NCI-H2107 (cell line): ENCODE results near the gene TRAM2.

ENCODE experiments used
- DNase-seq: peaks from one replicate; lab custom pipeline; 2025; lab: John Stamatoyannopoulos, UW

TRAM2 gene

GRCh38 chr6:52509281-52510212 is 67.3 kb downstream of the TRAM2 start:
- DNase-seq, result no peak

GRCh38 chr6:52508261-52508739 is 68.6 kb downstream of the TRAM2 start:
- no peak for DNase-seq

- no peak for DNase-seq
Measured at GRCh38 chr6:52507557-52508260, 69.2 kb downstream of the TRAM2 start.

GRCh38 chr6:52506476-52506875 is 70.4 kb downstream of the TRAM2 start:
- DNase-seq, result no peak

- no peak for DNase-seq
Measured at GRCh38 chr6:52505726-52506409, 71.0 kb downstream of the TRAM2 start.

GRCh38 chr6:52504782-52505136 is 72.1 kb downstream of the TRAM2 start:
- DNase-seq, result no peak

DNA sequence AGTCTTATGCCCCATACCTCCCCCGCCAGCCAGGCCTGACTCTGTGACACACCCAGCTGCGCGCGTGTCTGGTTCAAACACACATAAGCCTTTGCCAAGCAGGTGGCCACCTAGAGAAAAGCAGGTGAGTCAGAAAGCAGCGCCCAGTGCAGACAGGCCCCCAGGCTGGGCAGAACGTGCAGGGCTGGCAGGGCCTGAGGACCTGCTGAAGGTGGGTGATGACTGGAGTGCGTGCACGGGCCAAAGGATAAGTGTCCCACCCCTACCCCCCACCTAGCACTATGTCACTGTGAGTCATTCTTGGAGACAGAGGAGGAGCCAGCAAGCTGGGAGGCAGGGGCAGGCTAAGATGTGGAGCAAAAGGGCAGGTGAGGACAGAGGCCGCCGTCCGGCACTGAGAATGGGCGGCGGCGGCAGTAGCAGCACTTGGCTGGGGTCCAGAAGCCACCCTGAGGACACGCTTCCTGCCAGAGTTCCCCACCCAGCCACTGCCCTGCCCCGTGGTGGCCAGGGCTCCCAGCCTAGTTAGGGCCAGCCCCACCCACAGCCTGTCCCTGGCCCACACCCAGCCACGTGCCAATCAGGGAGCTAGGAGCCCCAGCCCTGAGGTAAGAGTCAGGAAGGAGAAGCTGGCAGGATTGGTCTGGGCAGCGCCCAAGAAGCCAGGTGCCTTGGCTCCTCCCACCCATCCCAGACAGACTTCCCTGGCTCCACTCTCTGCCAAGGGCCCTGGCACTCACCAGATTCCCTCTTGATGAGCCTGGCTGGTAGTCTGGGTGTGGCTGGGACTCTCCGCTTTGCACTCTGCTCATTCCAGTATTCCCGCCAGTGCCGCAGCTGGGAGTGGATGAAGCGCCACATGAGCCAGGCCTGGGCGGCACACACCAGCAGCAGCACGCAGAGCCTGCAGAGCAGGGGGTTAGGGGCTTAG is 72.7 kb downstream of the TRAM2 start:
- peak; percentile 37 for DNase-seq

- DNase-seq, result no peak
Measured at GRCh38 chr6:52503323-52503747, 73.5 kb downstream of the TRAM2 start.

GRCh38 chr6:52502306-52503029 is 74.4 kb downstream of the TRAM2 start:
- no peak for DNase-seq

GRCh38 chr6:52500238-52501129 is 76.4 kb downstream of the TRAM2 start:
- no peak for DNase-seq

DNA sequence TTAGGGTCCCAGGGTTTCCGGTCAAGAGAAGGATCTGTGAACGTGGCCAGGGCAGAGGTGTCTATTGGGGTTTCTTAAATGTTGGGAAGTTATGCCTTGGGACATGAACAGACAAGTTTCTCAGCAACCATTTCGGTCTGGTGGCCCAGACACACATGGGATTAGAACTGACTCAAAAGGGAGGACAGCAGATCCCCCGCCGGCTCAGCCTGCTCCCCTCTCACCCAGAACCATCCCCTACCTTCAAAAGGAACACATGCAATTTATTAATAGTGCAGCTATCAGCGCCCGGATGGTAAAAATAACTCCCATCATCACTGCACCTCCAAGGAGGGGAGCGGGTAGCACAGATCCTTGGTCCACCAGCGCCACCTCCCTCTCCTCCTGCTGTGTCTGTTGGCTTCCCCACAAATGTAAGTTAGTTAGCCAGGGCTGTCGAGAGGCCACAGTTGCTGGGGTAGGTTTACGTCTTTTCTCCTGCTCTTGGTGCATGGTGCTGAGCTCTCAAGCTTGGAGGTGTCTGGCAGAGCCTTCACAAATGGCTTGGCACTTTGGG is 77.1 kb downstream of the TRAM2 start:
- no peak for DNase-seq

- DNase-seq, result no peak
Measured at GRCh38 chr6:52499026-52499425, 77.8 kb downstream of the TRAM2 start.

GRCh38 chr6:52498538-52499017 is 78.3 kb downstream of the TRAM2 start:
- DNase-seq, result no peak

DNA sequence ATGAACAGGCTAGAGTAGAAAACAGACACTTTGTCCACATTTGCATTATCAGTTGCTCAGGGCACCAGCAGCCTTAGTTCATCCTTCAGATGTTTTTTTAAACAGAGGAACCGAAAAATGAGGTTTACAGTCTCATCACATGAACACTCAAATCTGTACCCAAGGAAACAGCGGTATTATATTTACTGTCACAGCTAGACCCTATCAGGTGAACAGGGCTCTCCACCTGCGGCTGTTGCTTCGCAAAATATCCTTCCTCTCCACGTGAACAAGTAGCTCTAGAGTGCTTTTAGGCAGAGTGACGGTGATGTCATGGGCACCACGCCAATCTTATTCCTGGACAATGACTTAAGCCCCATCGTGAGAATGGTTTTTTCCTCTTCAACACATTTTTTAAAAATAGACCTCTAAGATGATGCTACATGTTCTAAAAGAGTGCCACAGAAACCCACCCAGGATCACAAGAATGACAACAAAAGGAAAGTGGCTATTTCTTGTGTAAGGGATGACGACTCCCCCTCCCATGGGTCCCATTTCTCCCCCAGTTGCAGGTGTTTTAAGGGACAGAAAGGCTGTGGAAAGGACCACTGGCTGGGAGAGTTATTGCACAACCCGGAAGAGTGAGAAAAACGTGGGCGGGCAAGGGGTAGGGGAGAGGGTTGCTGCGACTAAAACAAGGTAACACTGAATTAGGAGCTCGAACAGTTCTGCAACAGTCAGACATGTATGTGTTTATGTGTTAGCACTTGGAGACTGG is 79.0 kb downstream of the TRAM2 start:
- DNase-seq, result peak; percentile 70

- DNase-seq, result no peak
Measured at GRCh38 chr6:52496631-52497030, 80.2 kb downstream of the TRAM2 start.

- DNase-seq, result no peak
Measured at GRCh38 chr6:52495922-52496321, 80.9 kb downstream of the TRAM2 start.

- no peak for DNase-seq
Measured at GRCh38 chr6:52494298-52495072, 82.4 kb downstream of the TRAM2 start.

- no peak for DNase-seq
Measured at GRCh38 chr6:52493669-52494068, 83.2 kb downstream of the TRAM2 start.
